Amygdala (tissue), 56 donors: ENCODE measurements around the gene INSM1.

ENCODE experiments used
- DNase-seq, 56 donors: peaks; one replicate each; lab custom pipeline; 2025; lab: John Stamatoyannopoulos, UW

The INSM1 gene

DNA sequence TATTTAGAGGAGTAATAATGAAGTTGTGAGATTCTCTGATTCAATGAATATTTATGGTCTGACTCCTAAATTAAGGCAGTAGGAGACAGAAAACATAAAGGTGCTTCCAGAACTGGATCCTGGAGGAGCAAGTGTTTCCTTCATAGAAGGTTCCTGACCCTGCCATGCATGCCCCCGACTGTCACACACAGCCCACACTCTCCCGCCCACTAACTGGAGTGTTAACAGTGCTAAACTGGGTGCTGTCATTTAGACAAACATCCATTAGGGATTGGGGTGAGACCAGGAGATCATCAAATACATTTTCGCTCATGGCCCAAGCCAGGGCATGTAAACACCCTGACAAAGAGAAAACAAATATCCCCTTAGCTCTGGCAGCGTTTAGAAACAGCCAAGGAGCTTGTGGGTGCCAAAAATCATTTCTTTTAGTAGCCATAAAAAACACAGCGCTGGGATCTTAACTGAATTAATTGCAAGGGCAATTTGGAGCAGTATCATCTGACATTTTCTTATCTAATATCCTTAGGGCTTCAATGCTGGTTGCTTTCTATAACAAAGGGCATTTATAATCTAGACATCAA, 46.8 kb downstream of the INSM1 start:
- no peak for DNase-seq

- no peak for DNase-seq
Measured at GRCh38 chr20:20415321-20415720, 47.4 kb downstream of the INSM1 start.

- DNase-seq: no peak
Measured at GRCh38 chr20:20417876-20418676, 50.2 kb downstream of the INSM1 start.
